HUES48 (cell line): ENCODE data around the gene APP.

ENCODE experiments used
- H3K27ac ChIP-seq: one replicate; pipeline ENCODE4 v1.7.0; 2013; ENCODE audit warnings: low read depth, low read length, inconsistent platforms
- H3K27me3 ChIP-seq: 2 replicates; pipeline ENCODE4 v1.6.1; 2013; ENCODE audit warnings: mild to moderate bottlenecking, low read length; ENCODE audit not compliant: control insufficient read depth, insufficient read depth
- H3K36me3 ChIP-seq: 2 replicates; pipeline ENCODE4 v1.6.1; 2013; ENCODE audit warnings: low read length; ENCODE audit not compliant: control insufficient read depth, insufficient read depth
- H3K4me1 ChIP-seq: 2 replicates; pipeline ENCODE4 v1.6.1; 2013; ENCODE audit warnings: mild to moderate bottlenecking, low read length; ENCODE audit not compliant: control insufficient read depth, insufficient read depth
- H3K4me3 ChIP-seq: 2 replicates; pipeline ENCODE4 v1.5.1; 2013; ENCODE audit warnings: mild to moderate bottlenecking, low read depth, low read length
- H3K9ac ChIP-seq: 2 replicates; pipeline ENCODE4 v1.6.1; 2013; ENCODE audit warnings: mild to moderate bottlenecking, low read depth, low read length, moderate library complexity
- H3K9me3 ChIP-seq: 2 replicates; pipeline ENCODE4 v1.6.1; 2013; ENCODE audit warnings: low read length; ENCODE audit not compliant: control insufficient read depth, insufficient read depth

The APP gene

GRCh38 chr21:26064506-26064905 lies 106.1 kb downstream of the APP start:
- Histone ChIP-seq H3K4me3 (no peak overlapping the region), H3K27ac (no peak overlapping the region), H3K27me3 (no peaks in the 10 kb centered on the region), H3K9ac (no peak overlapping the region), H3K36me3 (no peaks in the 10 kb centered on the region), H3K9me3 (no peaks in the 10 kb centered on the region), H3K4me1 (peaks cover 41% of the 10 kb centered on the region)

GRCh38 chr21:26061437-26061836 lies 109.1 kb downstream of the APP start:
- H3K9ac ChIP-seq: no peak overlapping the region
- no peak overlapping the region for H3K4me3 ChIP-seq
- no peaks in the 10 kb centered on the region for H3K27me3 ChIP-seq
- H3K27ac ChIP-seq: no peak overlapping the region
- peaks cover 14% of the 10 kb centered on the region; the same call in 1 of the 2 replicates for H3K4me1 ChIP-seq
- H3K9me3 ChIP-seq: no peaks in the 10 kb centered on the region
- no peaks in the 10 kb centered on the region for H3K36me3 ChIP-seq

GRCh38 chr21:26060335-26061115 lies 110.0 kb downstream of the APP start:
- peaks cover 13% of the 10 kb centered on the region; the same call in 1 of the 2 replicates for H3K4me1 ChIP-seq
- H3K4me3 ChIP-seq: no peak overlapping the region
- no peaks in the 10 kb centered on the region for H3K36me3 ChIP-seq
- H3K27me3 ChIP-seq: no peaks in the 10 kb centered on the region
- no peak overlapping the region for H3K27ac ChIP-seq
- H3K9me3 ChIP-seq: no peaks in the 10 kb centered on the region
- H3K9ac ChIP-seq: no peak overlapping the region

- Histone ChIP-seq H3K4me1 (peaks cover 13% of the 10 kb centered on the region; the same call in 1 of the 2 replicates), H3K27ac (no peak overlapping the region), H3K9me3 (no peaks in the 10 kb centered on the region), H3K27me3 (no peaks in the 10 kb centered on the region), H3K4me3 (no peak overlapping the region), H3K36me3 (peaks cover 8% of the 10 kb centered on the region; the same call in 1 of the 2 replicates), H3K9ac (no peak overlapping the region)
These were observed 112.9 kb downstream of the APP start for GRCh38 chr21:26057477-26058170.

- Histone ChIP-seq H3K36me3 (peaks cover 26% of the 10 kb centered on the region), H3K9me3 (no peaks in the 10 kb centered on the region), H3K27me3 (no peaks in the 10 kb centered on the region), H3K9ac (no peak overlapping the region), H3K4me3 (no peak overlapping the region), H3K27ac (no peak overlapping the region), H3K4me1 (peaks cover 25% of the 10 kb centered on the region; the same call in 1 of the 2 replicates)
These were observed 114.7 kb downstream of the APP start for GRCh38 chr21:26055841-26056264.

- Histone ChIP-seq H3K9ac (no peak overlapping the region), H3K27me3 (no peaks in the 10 kb centered on the region), H3K9me3 (no peaks in the 10 kb centered on the region), H3K27ac (no peak overlapping the region), H3K4me3 (no peak overlapping the region), H3K36me3 (peaks cover 34% of the 10 kb centered on the region), H3K4me1 (peaks cover 23% of the 10 kb centered on the region; the same call in 1 of the 2 replicates)
These were observed 115.6 kb downstream of the APP start for GRCh38 chr21:26055010-26055409.

GRCh38 chr21:26052057-26052456 lies 118.5 kb downstream of the APP start:
- peaks cover 60% of the 10 kb centered on the region for H3K36me3 ChIP-seq
- H3K4me3 ChIP-seq: no peak overlapping the region
- no peaks in the 10 kb centered on the region for H3K27me3 ChIP-seq
- no peaks in the 10 kb centered on the region for H3K9me3 ChIP-seq
- no peak overlapping the region for H3K27ac ChIP-seq
- H3K4me1 ChIP-seq: peaks cover 23% of the 10 kb centered on the region; the same call in 1 of the 2 replicates
- H3K9ac ChIP-seq: no peak overlapping the region

GRCh38 chr21:26050857-26051256 lies 119.7 kb downstream of the APP start:
- Histone ChIP-seq H3K27me3 (no peaks in the 10 kb centered on the region), H3K4me3 (no peak overlapping the region), H3K9ac (no peak overlapping the region), H3K4me1 (peaks cover 22% of the 10 kb centered on the region; the same call in 1 of the 2 replicates), H3K9me3 (no peaks in the 10 kb centered on the region), H3K36me3 (peaks cover 68% of the 10 kb centered on the region), H3K27ac (peak overlapping the region; percentile 16)

GRCh38 chr21:26049803-26050202 lies 120.8 kb downstream of the APP start:
- Histone ChIP-seq H3K4me3 (no peak overlapping the region), H3K36me3 (peaks cover 79% of the 10 kb centered on the region), H3K27ac (no peak overlapping the region), H3K9me3 (no peaks in the 10 kb centered on the region), H3K27me3 (no peaks in the 10 kb centered on the region), H3K9ac (no peak overlapping the region), H3K4me1 (peaks cover 18% of the 10 kb centered on the region; the same call in 1 of the 2 replicates)

GRCh38 chr21:26047279-26047967 lies 123.1 kb downstream of the APP start:
- peaks cover 18% of the 10 kb centered on the region; the same call in 1 of the 2 replicates for H3K4me1 ChIP-seq
- no peak overlapping the region for H3K9ac ChIP-seq
- H3K4me3 ChIP-seq: no peak overlapping the region
- H3K36me3 ChIP-seq: peaks cover 83% of the 10 kb centered on the region
- no peaks in the 10 kb centered on the region for H3K27me3 ChIP-seq
- no peak overlapping the region for H3K27ac ChIP-seq
- H3K9me3 ChIP-seq: no peaks in the 10 kb centered on the region
